Colonic mucosa (tissue), 4 donors: Measurements from ENCODE around the gene TTC22. TPM values are rescaled to one million over a fixed set of nuclear protein-coding genes. Genes with fewer than 3 reads are reported as not detected.

Experiments used
- DNase-seq: peaks from one replicate; pipeline ENCODE4 v3.0.0-alpha.2; 2020
- H3K27ac ChIP-seq: fragments of 200-600 bp; one replicate; pipeline ENCODE4 v1.8.0; 2021
- H3K27me3 ChIP-seq: fragments of 200-600 bp; one replicate; pipeline ENCODE4 v1.8.0; 2021
- H3K36me3 ChIP-seq: fragments of 200-600 bp; one replicate; pipeline ENCODE4 v1.8.0; 2021
- H3K4me1 ChIP-seq: fragments of 200-600 bp; one replicate; pipeline ENCODE4 v1.8.0; 2021; ENCODE audit warnings: mild to moderate bottlenecking
- H3K4me3 ChIP-seq: fragments of 200-600 bp; one replicate; pipeline ENCODE4 v1.8.0; 2021
- H3K9ac ChIP-seq, 2 donors: one replicate each; pipeline ENCODE4 v1.7.0; 2013; ENCODE audit warnings: control low read depth in 2 of 2, low read depth in 2 of 2, low read length in 2 of 2
- H3K9me3 ChIP-seq: fragments of 200-600 bp; one replicate; pipeline ENCODE4 v1.8.0; 2021
- intact Hi-C: fragments of 100-400 bp; cut with DNase I; formaldehyde crosslinking; loops from one replicate; pipeline ENCODE4 v1.14.1; 2022
- total RNA-seq, 2 donors: library from RNA; stranded (reverse); fragmentation: NEBNext Ultra II Directional in 1 of 2; extraction: Animal tissue kit (Norgen Biotek cat#: 25700) in 1 of 2; gene quantifications; one replicate each; pipeline ENCODE4 v1.2.1, GENCODE V29; 2021
- TF ChIP-seq, protein P1 (sequence below): fragments of 200-600 bp; IDR thresholded peaks from one replicate; pipeline ENCODE4 v1.8.0; 2022; ENCODE audit warnings: antibody characterized with exemption, mild to moderate bottlenecking
- donor health status: healthy.
- donor health status: DM: no; HTN: no; CAD: no.
- donor health status: DM: no; HTN: no; CAD: no.

The TTC22 gene
- total RNA-seq, 2 donors from 2014 or later = 52.4 to 80.6 TPM

DNA sequence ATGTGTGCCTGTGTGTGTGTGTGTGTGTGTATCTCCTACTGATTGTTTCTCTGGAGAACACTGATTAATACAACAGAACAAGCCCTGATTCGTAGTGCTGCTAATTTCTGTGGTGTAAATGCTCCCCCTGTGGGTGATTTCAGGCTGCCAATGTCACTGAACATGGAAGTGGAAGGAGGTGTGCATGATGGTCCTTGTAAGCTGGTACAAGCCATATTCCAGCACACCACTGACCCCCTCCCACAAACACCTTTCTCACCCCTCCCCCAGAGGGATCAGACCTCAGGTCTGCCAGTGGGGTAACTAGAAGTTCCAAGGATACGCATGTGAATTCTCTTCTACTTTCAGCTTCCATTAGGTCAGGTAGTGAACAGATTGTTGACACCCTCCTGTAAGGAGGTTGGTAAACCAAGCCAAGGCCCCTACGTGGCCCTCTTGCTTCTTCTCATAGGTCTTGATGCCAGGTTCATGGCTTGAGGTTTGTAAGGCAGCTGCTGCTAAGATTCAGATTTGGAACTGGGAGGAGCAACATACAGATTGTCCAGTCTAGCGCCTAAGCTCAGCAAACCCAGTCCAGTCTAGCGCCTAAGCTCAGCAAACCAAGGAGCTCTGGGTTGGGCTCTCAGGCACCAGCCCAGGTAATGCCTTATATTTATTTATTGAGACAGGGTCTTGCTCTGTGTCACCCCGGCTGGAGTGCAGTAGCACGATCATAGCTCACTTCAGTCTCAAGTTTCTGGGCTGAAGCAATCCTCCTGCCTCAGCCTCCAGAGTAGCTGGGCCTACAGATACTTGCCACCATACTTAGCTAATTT is 47.2 kb upstream of the TTC22 start:
- no peaks in the 10 kb centered on the region for H3K4me1 ChIP-seq

GRCh38 chr1:54846716-54847284 is 45.7 kb upstream of the TTC22 start:
- no peak overlapping the region for H3K4me3 ChIP-seq
- H3K9ac ChIP-seq = no peak overlapping the region
- H3K36me3 ChIP-seq = no peaks in the 10 kb centered on the region
- no peaks in the 10 kb centered on the region for H3K27me3 ChIP-seq
- H3K27ac ChIP-seq = no peak overlapping the region
- no peak for DNase-seq
- TF ChIP-seq, protein P1, sequence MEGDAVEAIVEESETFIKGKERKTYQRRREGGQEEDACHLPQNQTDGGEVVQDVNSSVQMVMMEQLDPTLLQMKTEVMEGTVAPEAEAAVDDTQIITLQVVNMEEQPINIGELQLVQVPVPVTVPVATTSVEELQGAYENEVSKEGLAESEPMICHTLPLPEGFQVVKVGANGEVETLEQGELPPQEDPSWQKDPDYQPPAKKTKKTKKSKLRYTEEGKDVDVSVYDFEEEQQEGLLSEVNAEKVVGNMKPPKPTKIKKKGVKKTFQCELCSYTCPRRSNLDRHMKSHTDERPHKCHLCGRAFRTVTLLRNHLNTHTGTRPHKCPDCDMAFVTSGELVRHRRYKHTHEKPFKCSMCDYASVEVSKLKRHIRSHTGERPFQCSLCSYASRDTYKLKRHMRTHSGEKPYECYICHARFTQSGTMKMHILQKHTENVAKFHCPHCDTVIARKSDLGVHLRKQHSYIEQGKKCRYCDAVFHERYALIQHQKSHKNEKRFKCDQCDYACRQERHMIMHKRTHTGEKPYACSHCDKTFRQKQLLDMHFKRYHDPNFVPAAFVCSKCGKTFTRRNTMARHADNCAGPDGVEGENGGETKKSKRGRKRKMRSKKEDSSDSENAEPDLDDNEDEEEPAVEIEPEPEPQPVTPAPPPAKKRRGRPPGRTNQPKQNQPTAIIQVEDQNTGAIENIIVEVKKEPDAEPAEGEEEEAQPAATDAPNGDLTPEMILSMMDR = no peak
- intact Hi-C loops = no loop called here
- no peaks in the 10 kb centered on the region for H3K9me3 ChIP-seq
- H3K4me1 ChIP-seq = no peaks in the 10 kb centered on the region

More for the DNA sequence above, 47.2 kb upstream of the TTC22 start:
- H3K27ac ChIP-seq = no peak overlapping the region
- no peak for DNase-seq
- H3K4me3 ChIP-seq = no peak overlapping the region
- no peaks in the 10 kb centered on the region for H3K27me3 ChIP-seq
- intact Hi-C loops = no loop called here
- peaks cover 4% of the 10 kb centered on the region for H3K36me3 ChIP-seq
- H3K9me3 ChIP-seq = no peaks in the 10 kb centered on the region
- no peak overlapping the region for H3K9ac ChIP-seq
- TF ChIP-seq, protein P1 = no peak

DNA sequence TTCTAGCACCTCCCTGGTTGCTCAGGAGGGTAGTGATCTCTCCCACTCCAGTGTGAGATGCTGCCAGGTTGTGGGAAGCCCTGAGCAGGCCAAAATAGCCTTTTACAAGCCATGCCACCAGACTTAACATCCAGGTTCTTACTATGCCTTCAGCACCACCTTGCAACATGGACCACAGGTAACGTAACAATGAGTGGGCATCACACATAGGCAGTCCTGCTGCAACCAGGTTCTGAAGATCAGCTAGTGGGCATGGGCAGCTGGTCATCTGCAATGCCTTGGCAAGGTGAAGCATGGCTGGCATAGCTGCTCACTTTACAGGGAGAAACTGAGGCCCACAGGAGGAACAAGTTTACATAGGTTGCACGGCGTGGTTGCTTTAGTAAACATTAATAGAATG is 45.2 kb upstream of the TTC22 start:
- Histone ChIP-seq H3K36me3 (no peaks in the 10 kb centered on the region), H3K27ac (no peak overlapping the region), H3K9ac (no peak overlapping the region), H3K4me3 (no peak overlapping the region), H3K9me3 (no peaks in the 10 kb centered on the region), H3K4me1 (no peaks in the 10 kb centered on the region), H3K27me3 (no peaks in the 10 kb centered on the region)
- no peak for DNase-seq
- TF ChIP-seq, protein P1 = no peak
- intact Hi-C loops = no loop called here

- Histone ChIP-seq H3K4me1 (no peaks in the 10 kb centered on the region), H3K27me3 (no peaks in the 10 kb centered on the region), H3K9me3 (no peaks in the 10 kb centered on the region), H3K9ac (no peak overlapping the region), H3K36me3 (no peaks in the 10 kb centered on the region), H3K27ac (no peak overlapping the region), H3K4me3 (no peak overlapping the region)
- TF ChIP-seq, protein P1 = no peak
- intact Hi-C loops = no loop called here
- DNase-seq = no peak
These were observed 44.6 kb upstream of the TTC22 start for GRCh38 chr1:54845772-54846171.

DNA sequence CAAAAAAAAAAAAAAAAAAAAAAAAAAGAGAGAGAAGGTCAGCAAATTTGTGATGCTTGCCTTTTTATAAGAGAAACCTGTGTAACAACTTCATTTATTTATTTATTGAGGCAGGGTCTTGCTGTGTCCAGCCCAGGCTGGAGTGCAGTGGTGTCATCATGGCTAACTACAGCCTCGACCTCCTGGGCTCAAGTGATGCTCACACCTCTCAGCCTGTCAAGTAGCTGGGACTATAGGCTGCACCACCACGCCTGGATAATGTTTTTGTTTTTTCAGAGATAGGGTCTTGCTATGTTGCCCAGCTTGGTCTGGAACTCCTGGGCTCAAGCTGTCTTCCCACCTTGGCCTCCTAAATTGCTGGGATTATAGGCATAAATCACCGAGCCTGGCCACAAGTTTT is 43.4 kb upstream of the TTC22 start:
- no peak overlapping the region for H3K9ac ChIP-seq

More for the DNA sequence above, 43.4 kb upstream of the TTC22 start:
- no peak for DNase-seq
- no peaks in the 10 kb centered on the region for H3K36me3 ChIP-seq
- H3K27me3 ChIP-seq = no peaks in the 10 kb centered on the region
- TF ChIP-seq, protein P1 = no peak
- no peak overlapping the region for H3K4me3 ChIP-seq
- H3K4me1 ChIP-seq = no peaks in the 10 kb centered on the region
- H3K27ac ChIP-seq = no peak overlapping the region
- H3K9me3 ChIP-seq = no peaks in the 10 kb centered on the region
- intact Hi-C loops = no loop called here
